Muscle of back (tissue), 11 donors: ENCODE results near the gene SMURF2. TPM values are rescaled to one million over a fixed set of nuclear protein-coding genes. Genes with fewer than 3 reads are reported as not detected.
A peak's percentile ranks its signal among the peaks of the same experiment; 100 is the strongest.
"Not testable (repeated sequence)": the region's sequence is repeated elsewhere in the genome, so short reads cannot be mapped to it uniquely, and the experiment has no call there.

Source experiments
- DNase-seq, 3 donors: peaks; one replicate each; pipeline versions ENCODE4 v3.0.0 to v3.0.0-alpha.2; 2013
- polyA plus RNA-seq, 10 donors: library from polyadenylated mRNA; unstranded; fragments of 120-200 nt; gene quantifications; one replicate each; pipeline ENCODE4 v1.2.1, GENCODE V29; 2013; ENCODE audit not compliant: insufficient read length in 10 of 10

Gene SMURF2
- polyA plus RNA-seq, 10 donors: 20.1 to 30.9 (median 25.7) TPM

DNA sequence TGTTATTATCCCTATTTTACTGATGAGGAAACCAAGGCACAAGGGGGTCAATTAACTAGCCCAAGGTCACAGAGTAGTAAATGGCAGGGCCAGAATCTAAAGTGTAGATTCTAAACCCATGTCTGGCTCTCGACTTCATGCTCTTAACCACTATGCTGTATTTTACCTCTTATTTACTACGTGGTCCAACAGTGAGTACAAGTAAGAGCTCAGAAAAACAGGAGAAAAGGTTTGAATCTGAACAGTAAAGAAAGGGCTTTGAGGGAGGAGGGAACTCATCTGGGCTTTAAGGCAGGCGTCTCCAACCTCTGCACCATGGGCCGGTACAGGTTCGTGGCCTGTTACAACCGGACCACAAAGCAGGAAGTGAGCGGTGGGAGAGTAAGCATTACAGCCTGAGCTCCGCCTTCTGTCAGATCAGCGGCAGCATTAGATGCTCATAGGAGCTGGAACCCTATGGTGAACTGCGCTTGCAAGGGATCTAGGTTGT lies 62.9 kb downstream of the SMURF2 start:
- DNase-seq: no peak

DNA sequence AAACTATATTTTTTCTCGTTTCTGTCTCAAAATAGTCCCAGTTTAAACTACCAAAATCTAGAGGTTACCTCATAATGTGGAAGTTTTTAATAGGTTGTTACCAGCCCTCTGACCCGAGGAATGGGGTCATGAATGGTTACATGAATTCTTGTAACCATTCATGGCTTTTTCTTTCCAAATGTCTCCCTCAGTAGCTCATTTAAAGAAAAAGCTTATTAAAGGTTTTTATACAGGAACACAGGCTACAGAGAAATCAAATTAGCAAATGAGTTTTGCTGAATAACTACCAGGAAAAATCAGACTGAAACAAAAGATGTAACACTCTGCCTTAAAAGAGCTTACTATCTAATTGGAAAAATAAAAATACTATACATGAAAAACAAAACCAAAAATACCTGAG lies 63.4 kb downstream of the SMURF2 start:
- no peak for DNase-seq

DNA sequence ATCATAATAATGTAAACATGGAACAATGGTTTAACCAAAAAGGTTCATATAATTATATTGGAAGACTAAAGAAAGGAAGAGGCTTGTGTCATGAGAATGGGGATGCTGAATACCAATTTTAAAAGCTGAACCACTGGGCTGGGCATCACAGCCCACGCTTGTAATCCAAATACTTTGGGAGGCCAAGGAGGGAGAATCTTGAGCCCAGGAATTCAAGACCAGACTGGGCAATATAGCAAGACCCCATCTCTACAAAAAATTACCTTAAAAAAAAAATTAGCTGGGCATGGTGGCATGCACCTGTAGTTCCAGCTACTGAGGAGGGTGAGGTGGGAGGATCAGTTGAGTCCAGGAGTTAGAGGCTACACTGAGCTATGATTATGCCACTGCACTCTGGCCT lies 65.1 kb downstream of the SMURF2 start:
- DNase-seq: no peak

DNA sequence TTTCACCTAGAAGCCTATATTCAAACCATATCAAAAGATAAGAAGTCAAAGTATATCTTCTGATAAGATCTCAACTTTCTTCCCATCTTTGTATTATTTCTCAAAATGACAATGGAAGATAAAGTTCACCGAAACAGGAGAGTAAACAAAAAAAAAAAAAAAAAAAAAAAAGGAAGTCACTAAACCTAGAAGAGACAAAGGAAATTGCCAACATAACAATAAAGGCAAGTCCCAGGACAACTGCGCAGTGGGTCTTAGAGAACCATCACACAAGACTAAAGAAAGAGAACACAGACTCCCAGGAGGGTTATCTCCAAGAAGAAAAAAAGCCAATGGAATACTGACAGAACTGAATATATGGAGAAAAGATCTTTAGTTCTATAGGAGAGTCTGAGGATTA lies 65.7 kb downstream of the SMURF2 start:
- DNase-seq: no peak

DNA sequence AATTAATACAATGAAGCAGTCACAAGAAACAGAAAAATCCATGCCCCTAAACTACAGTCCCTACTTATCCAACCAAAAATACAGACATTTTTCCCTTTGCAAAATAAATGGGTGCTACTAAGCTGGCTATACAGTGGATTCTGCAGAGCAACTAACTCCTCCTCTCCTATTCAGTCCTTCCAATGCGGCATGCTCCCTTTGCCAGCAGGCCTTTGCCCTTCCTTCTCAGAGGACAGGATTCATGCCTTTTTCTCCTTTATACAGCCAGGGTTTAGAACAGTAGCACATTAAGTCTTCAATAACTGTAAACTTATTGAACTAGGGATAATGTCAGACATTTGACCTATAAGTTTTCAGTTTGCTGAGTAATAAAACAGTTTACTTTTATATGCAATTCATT lies 70.2 kb downstream of the SMURF2 start:
- DNase-seq: no peak

DNA sequence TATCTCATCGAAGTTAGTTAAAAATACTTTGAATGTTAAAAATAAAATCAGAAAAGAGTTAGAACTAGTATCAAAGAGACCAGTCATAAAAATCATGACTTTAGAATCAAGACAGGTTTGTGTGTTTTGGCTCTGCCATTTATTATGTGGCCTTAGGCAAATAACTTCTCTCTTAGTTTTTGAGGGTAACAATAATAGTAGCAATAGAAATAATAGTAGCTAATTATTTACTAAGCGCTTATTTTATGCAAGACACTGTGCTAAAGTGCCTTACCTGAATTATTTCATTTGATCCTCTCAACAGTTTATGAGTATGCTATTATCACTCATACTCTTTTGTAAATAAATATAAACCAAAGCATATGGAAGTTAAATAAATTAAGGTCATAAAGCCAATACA lies 77.0 kb downstream of the SMURF2 start:
- DNase-seq: no peak

DNA sequence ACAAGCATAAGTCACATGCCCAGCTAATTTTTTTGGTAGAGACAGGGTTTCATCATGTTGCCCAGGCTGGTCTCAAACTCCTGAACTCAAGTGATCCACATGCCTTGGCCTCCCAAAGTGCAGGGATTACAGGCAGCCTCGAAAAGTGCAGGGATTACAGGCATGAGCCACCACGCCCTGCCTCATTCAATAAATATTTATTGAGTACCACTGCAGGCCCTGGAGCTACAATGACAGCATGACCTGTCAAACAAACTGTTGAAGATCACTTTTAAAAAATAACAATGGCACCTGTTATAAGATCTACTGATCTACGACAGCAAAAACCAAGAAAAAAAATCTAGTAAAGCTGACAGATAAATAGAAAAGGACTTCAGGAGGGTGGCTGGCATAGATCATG lies 79.1 kb downstream of the SMURF2 start:
- no peak for DNase-seq

DNA sequence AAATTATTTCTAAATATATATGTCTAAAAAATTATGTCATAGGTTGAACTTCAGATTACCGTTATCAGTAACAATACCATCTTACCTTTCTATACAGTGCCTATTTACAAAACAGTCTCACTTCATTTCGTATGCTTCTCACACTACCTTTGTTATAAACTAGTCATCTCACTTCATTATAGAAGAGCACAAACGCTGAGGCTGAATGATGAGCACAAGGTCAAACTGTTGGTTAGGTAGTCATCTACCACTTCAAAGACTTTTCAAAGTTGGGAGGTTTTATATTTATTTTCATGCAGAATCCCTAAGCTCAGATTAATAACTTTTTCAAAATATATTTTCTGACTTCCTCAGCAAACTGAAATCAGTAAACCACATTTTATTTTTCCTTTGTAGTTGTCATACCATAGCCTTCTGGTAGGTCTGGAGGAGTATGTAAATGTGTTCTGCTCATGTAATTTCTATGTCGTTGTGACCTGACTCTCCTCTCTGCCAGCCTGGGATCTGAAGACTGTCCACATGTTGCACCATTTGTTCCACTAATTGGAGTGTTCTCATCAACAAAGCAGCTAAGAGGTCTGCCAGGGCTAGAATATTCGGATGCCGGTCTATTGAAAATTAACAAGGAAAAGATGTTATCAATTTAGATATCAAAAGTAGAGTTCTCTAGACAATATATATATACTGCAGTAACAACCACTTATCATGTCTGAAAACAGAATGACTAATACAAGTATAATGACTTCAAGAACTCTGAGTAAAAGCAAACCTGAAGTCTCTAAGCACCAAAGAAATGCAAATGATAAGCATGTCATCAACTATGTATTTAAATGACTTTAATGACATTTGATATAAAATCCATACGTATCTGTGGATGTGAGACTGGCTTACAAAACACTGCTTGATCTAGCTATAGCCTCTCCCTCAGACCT lies 81.5 kb downstream of the SMURF2 start:
- DNase-seq: no peak

DNA sequence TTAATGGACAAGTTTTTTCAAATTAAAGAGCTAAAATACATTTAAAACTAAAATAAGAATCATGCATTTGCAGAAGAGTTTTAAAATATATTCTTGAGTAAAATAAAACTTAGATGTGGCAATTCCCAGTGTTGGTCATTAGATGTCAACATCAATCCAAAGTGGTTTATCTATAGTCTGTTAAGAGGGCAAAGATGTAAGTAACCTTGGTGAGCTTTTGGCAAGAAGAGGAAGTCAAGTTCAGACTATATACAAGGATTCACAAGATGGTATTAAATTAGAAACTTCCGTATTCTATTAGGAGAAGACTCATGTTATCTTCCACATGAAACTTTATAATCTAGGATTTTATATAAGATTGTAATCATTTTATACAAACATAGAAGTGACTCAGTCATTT lies 82.2 kb downstream of the SMURF2 start:
- no peak for DNase-seq

DNA sequence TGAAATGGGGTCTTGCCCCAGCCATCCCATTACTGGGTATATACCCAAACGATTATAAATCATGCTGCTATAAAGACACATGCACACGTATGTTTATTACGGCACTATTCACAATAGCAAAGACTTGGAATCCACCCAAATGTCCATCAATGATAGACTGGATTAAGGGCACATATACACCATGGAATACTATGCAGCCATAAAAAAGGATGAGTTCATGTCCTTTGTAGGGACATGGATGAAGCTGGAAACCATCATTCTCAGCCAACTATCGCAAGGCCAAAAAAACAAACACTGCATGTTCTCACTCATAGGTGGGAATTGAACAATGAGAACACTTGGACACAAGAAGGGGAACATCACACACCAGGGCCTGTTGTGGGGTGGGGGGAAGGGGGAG lies 85.1 kb downstream of the SMURF2 start:
- DNase-seq: not testable (repeated sequence)

DNA sequence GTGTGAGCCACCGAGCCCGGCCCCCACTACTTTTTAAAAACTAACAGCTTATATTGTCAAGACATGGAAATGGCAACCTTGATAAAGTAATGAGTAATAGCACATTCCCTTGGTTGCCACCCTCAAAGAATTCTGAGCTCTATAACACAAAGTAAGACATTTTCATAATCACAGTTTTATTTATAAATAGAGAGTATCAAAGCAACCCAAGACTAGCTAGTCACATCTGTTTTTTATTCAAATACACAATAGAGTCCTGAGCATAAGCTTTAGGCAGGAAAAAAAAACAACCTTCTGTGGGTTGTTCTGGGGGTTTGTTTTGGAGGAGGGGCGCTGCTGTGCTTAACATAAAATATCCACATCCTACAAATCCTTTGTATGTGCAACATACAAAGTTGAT lies 86.7 kb downstream of the SMURF2 start:
- no peak for DNase-seq

DNA sequence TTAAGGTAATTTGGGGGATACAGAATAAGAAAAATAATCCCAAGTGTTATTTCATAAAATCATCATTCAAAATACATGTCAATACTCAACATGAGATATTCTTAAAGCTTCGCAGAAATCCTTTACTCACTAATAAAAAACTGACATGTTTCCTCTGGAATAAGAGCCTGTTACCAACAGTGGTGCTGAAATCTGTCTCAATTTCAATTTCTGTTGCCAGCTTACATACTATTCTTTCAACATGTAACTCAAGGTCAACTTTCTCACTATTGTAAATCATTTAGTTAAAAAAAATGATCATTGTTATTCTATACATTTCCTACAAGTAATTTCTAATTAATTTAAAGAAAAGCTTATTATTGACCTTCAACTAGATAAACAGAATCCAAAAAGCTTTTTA lies 87.5 kb downstream of the SMURF2 start:
- DNase-seq: no peak

DNA sequence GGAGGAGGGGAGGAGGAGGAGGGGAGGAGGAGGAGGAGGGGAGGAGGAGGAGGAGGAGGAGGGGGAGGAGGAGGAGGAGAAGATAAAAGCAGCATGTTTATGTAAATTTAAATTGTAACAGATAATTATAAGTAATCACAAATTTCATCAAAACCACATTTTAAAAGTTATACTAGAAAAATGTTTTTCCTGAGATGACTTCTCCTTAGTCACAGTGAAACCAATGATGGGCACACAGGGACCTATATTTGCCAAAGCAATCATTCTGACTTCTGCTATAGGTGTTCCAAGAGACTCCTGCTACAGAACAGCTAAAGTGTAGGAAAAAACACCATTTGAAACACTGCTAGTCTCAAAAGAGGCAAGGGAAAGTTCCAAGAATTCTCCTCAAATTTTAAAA lies 88.9 kb downstream of the SMURF2 start:
- no peak for DNase-seq

DNA sequence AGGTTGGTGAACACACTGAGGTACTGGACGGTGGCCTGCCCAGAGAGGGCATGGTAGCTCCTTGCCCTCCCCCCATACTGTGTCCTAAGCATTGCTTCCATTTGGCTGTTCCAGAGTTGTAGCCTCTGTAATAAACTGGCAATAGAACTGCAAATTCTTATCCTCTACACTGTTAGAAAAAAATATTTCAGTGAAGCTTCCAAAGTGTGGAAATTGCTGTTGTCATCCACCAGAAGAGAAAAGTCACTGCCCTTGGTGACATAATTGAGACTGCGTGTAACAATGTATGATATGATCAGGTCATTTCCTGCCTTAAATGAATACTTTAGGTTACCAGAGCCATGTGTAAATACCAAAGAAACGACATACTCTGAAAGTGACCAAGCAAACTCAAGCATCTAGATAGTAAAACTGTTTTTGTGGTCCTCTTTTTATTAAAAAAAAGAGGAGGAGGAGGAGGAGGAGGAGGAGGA lies 89.4 kb downstream of the SMURF2 start:
- DNase-seq: peak; percentile 47 to 71 (median 58)

DNA sequence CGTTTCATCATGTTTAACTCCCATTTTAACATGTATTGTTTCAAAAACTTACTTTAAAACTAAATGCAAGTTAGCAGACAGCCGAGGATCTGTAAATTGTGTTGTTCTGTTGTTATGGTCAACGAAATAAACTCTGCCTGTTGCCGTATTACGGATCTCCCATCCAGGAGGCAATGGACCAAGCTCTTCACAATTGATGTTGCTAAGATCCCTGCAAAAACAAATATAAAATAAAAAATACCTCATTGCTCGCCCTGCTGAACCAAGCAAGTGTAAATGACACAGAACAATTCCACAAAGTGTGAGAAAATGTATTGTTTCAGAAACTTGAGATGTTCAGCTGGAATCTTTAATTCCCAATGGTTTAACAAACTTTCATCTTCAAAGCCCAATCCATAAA lies 90.4 kb downstream of the SMURF2 start:
- DNase-seq: peak; percentile 48 to 83 (median 82)

DNA sequence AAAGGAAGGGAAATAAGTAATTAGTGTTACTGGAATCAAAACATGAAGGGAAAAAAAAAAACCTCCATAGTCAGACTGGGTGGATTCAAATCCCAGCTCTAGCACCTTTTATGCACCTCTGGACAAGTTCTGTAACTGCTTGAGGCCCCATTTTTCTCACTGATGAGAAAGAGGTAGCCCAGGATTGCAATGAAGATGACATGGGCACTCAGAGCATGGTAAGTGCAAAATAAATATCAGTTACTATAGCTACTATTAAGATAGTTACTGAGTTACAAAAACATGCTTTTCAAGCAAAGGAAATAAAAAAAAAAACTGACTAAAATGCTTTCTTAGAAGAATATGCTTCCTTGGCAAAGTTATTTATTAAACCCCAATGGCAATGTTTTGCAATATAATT lies 96.5 kb downstream of the SMURF2 start:
- DNase-seq: peak in 1 of 3 donors; percentile 48

DNA sequence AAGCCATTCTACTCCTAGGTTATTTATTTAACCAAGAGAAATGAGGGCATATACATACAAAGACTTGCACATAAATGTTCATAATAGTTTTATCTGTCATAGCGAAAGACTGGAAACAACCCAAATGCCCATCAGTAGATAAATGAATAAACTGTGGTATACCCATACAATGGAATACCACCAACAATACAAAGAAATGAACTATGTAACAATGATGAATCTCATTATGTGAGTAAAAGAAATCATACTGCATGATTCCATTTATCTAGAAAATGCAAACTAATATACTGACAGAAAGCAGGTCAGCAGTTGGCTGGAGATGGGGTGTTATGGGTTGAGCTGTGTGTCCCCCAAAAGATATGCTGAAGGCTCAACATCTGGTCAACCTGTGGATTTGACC lies 98.0 kb downstream of the SMURF2 start:
- no peak for DNase-seq

DNA sequence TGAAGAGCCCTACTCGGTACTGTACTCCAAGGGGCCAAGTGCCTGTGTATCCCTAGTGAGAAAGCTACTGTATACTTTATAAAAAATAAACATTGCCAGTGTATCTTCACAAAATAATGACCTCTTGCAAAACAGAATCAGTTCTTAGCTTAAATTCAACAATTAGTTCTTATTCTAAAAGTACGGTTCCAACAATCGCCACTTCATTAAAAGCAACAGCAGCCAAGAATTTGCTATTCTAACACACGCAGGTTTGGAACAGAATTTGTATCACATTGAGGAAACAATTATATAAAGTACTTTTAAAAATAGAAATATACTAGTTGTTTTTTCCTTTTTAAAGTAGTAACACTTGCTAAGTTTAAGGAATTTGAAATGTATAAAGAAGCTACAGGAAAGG lies 106.8 kb downstream of the SMURF2 start:
- DNase-seq: no peak

DNA sequence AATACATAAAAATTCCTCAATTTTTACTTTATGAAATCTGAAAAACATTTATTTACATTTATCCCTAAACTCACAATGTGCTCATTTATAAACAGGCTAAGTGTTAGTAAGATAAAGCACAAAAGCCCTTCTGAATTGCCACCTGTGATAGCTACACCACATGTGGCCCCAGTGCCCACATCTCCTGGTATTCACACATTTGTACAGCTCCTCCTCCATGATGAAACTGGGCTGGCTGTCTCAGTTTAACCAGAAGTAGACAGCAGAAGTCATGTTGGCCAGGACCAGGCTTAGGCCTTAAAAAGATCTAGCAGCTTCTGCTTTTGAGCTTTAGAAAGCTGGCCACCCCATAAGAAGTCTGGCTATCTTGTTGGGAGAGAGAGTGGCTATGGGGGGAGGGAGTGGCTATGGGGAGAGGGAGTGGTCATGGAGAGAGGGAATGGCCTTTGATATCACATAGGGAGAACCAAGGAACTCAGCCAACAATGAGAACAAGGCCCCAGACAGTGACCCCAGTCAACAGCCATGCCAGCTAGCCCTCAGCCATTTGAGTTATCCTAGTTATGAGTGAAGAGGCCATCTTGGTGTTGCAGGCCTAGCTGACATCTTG lies 108.0 kb downstream of the SMURF2 start:
- DNase-seq: no peak

DNA sequence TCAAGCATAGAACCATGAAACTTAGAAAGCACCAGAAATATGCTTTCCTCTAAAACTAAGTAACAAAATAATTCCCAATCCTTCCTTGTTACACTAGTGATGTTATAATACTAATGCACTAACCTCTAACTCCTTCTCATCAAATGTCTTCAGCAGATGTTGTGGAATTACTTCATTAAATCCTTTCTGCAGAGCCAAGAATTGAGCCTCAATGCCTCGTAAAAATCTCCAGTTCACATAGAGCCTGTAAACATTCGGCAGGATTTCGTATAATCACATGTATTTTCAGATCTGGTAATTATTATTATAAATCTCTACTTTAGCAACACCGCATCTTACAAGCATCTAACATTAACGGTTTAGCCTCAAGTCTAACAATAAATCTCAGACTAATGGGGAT lies 110.6 kb downstream of the SMURF2 start:
- DNase-seq: peak in 1 of 3 donors; percentile 43

DNA sequence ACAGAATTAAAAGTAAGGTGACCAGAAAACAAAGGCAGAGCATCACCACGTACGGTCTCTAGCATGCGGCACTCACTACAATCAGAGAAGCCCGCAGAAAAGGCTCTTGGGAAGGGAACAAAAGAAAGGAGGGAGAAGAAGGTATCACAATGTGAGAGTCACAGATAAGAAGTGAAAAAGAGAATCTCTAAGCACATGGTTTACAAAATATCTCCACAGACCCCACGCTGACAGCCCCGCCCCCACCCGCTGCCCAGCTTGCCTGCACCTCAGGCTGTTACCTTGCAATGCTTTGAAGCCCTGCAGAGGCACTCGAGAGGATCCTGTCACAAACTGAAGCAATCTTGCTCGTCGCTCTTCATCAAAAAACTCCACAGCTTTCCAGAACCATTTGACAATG lies 114.8 kb downstream of the SMURF2 start:
- no peak for DNase-seq

DNA sequence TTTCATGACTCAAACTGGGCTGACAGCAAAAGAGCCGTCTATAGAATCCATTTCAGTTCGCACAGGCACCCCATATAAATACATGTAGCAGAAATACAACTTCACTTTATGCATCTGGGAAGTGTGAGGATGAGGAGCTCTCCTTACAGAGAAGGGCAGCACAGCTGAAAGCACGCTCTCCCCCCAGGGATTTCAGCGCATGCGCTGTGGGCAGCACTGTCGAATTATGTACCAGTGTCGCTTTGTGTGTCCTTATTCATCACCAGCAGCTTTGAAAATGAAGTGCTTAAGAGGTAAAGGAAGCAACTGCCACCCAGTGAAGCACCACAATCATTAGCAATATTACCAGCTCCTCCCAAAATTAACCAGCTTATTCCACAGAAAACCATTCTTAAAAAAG lies 115.4 kb downstream of the SMURF2 start:
- no peak for DNase-seq

DNA sequence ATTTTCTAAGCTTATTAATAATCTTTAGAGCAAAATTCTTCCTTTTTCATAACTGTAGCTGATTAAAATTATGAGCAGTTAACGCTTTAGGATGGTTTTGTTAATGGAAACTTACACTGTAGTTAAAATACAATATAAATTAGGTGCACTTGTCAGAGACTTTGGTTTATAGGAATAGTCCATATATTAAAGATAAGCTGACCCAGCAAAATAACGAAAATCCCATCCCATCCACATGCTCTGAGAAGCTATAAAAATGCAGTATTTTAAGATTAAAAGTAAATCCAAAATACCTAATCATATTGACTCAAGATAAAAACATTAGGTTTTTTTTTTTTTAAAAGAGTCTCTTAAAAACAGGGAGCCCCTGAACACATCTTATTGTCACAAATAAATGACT lies 117.4 kb downstream of the SMURF2 start:
- DNase-seq: no peak
